Endothelial cell of umbilical vein (primary cell): ENCODE measurements around the gene THUMPD3.

ENCODE experiments used
- CTCF ChIP-seq, 2 donors: IDR thresholded peaks; 1 replicate in 1 of 2; 2 replicates in 1 of 2; pipeline ENCODE4 v1.5.1; 2011; ENCODE audit warnings: low read length in 2 of 2, mild to moderate bottlenecking in 2 of 2, moderate library complexity in 2 of 2, control low read depth in 1 of 2, inconsistent platforms in 1 of 2, low read depth in 1 of 2; ENCODE audit not compliant: insufficient read depth in 1 of 2; ENCODE audit errors: extremely low read depth in 1 of 2
- EZH2 ChIP-seq: IDR thresholded peaks from 2 replicates; pipeline ENCODE4 v1.6.1; 2012; ENCODE audit warnings: borderline replicate concordance, low read depth, mild to moderate bottlenecking, moderate library complexity, low read length, inconsistent platforms; ENCODE audit not compliant: severe bottlenecking
- FOS ChIP-seq: IDR thresholded peaks from 2 replicates; pipeline ENCODE4 v1.6.1; 2011; ENCODE audit warnings: mild to moderate bottlenecking, low read length, moderate library complexity, borderline replicate concordance; ENCODE audit not compliant: insufficient read depth
- GATA2 ChIP-seq: IDR thresholded peaks from 2 replicates; pipeline ENCODE4 v1.7.0; 2011; ENCODE audit warnings: low read depth, mild to moderate bottlenecking, moderate library complexity, mixed read lengths, low read length; ENCODE audit not compliant: insufficient read length, insufficient read depth
- JUN ChIP-seq: IDR thresholded peaks from 2 replicates; pipeline ENCODE4 v1.6.1; 2011; ENCODE audit warnings: borderline replicate concordance, low read depth; ENCODE audit not compliant: insufficient read length, insufficient read depth
- MAX ChIP-seq: IDR thresholded peaks from 2 replicates; pipeline ENCODE4 v1.6.1; 2011; ENCODE audit not compliant: insufficient read depth, insufficient read length
- MYC ChIP-seq: IDR thresholded peaks from one replicate; pipeline ENCODE4 v1.6.1; 2011; ENCODE audit warnings: mild to moderate bottlenecking, low read depth, low read length
- POLR2A ChIP-seq: IDR thresholded peaks from 2 replicates; pipeline ENCODE4 v1.6.1; 2012; ENCODE audit warnings: low read depth, mild to moderate bottlenecking, control low read depth, low read length
- POLR2AphosphoS5 ChIP-seq: IDR thresholded peaks from 2 replicates; pipeline ENCODE4 v1.6.1; 2012; ENCODE audit warnings: low read depth, mild to moderate bottlenecking, control low read depth, low read length, moderate library complexity; ENCODE audit not compliant: insufficient read depth

- TF ChIP-seq POLR2A (no peak), CTCF (IDR thresholded peaks at IDR 0.05; ENCODE audit: extremely low read depth in 1 of 2, insufficient read depth in 1 of 2, low read depth in 1 of 2, low read length in 2 of 2) (no peak), JUN (no peak), EZH2 (no peak), MYC (no peak), FOS (no peak), POLR2AphosphoS5 (no peak), MAX (no peak), GATA2 (no peak)
Measured at GRCh38 chr3:9416139-9416780, 53.4 kb downstream of the THUMPD3 start.
